A673 (cell line): ENCODE results near the gene SPPL3. TPM values are rescaled to one million over a fixed set of nuclear protein-coding genes. Genes with fewer than 3 reads are reported as not detected.
A peak's percentile ranks its signal among the peaks of the same experiment; 100 is the strongest.

Experiments used
- BruUV-seq: library from RNA; stranded (reverse); fragments of 400-500 nt; replicated peaks from 2 replicates; lab custom pipeline; 2021; lab: Mats Ljungman, UMichigan
- CTCF ChIA-PET: fragments of 300-600 bp; sonication (Branson Sonifier 250); formaldehyde crosslinking; loops from one replicate; lab custom pipeline; 2022; ENCODE audit warnings: antibody characterized with exemption; lab: Charles Lee
- POLR2A ChIA-PET: fragments of 300-600 bp; sonication (Branson Sonifier 250); formaldehyde crosslinking; loops from one replicate; lab custom pipeline; 2022; ENCODE audit warnings: antibody characterized with exemption; ENCODE audit not compliant: low non-redundant PET; lab: Charles Lee
- DNase-seq: peaks from one replicate; pipeline ENCODE4 v3.0.0-alpha.2; 2015; ENCODE audit warnings: low spot score
- H3K27ac ChIP-seq: fragments of 200-600 bp; sonication (generic); 2 replicates; pipeline ENCODE4 v1.5.1; 2016; ENCODE audit warnings: mixed run types, low read depth, mild to moderate bottlenecking, mixed read lengths, antibody characterized with exemption, low read length; ENCODE audit not compliant: poor library complexity, severe bottlenecking
- H3K27me3 ChIP-seq: fragments of 200-600 bp; sonication (generic); replicated peaks from 2 replicates; pipeline ENCODE4 v1.6.1; 2017; ENCODE audit warnings: mixed run types, low read depth, mild to moderate bottlenecking, mixed read lengths, antibody characterized with exemption, low read length; ENCODE audit not compliant: insufficient read depth, poor library complexity
- H3K36me3 ChIP-seq: fragments of 200-600 bp; sonication (generic); 2 replicates; pipeline ENCODE4 v1.6.1; 2016; ENCODE audit warnings: mixed run types, mild to moderate bottlenecking, mixed read lengths, antibody characterized with exemption, low read length; ENCODE audit not compliant: insufficient read depth, poor library complexity, severe bottlenecking
- H3K4me1 ChIP-seq: fragments of 200-600 bp; sonication (generic); 2 replicates; pipeline ENCODE4 v1.6.1; 2017; ENCODE audit warnings: mixed run types, mild to moderate bottlenecking, mixed read lengths, antibody characterized with exemption, low read length; ENCODE audit not compliant: insufficient read depth, poor library complexity, severe bottlenecking
- H3K4me3 ChIP-seq: fragments of 200-600 bp; sonication (generic); 2 replicates; pipeline ENCODE4 v1.5.1; 2016; ENCODE audit warnings: low read depth, mixed run types, mild to moderate bottlenecking, mixed read lengths, low read length; ENCODE audit not compliant: poor library complexity, severe bottlenecking
- H3K9me3 ChIP-seq: fragments of 200-600 bp; sonication (generic); 2 replicates; pipeline ENCODE4 v1.6.1; 2016; ENCODE audit warnings: mixed run types, low read depth, mild to moderate bottlenecking, mixed read lengths, antibody characterized with exemption, low read length; ENCODE audit not compliant: poor library complexity, severe bottlenecking
- EZH2 ChIP-seq: fragments of 200-600 bp; sonication (generic); IDR thresholded peaks from 2 replicates; pipeline ENCODE4 v1.6.1; 2017; ENCODE audit warnings: borderline replicate concordance, low read depth, mild to moderate bottlenecking, mixed read lengths, antibody characterized with exemption, low read length; ENCODE audit not compliant: poor library complexity, severe bottlenecking
- intact Hi-C: fragments of 100-400 bp; cut with micrococcal nuclease; formaldehyde crosslinking; loops from one replicate; pipeline ENCODE4 v1.10.0; 2022; ENCODE audit not compliant: unreplicated experiment
- total RNA-seq: library from RNA; stranded (reverse); gene quantifications from 2 replicates; pipeline ENCODE4 v1.2.3, GENCODE V29; 2021
- TF ChIP-seq, protein P1 (sequence below): fragments of 300-800, 200-600 bp; sonication (generic); conservative IDR thresholded peaks from 2 replicates; pipeline ENCODE4 v1.5.1; 2017; ENCODE audit warnings: low read depth, mild to moderate bottlenecking, antibody characterized with exemption, low read length, moderate library complexity, mixed read lengths

The SPPL3 gene
- total RNA-seq, 1 experiment from 2014 or later = 46.9 TPM

DNA sequence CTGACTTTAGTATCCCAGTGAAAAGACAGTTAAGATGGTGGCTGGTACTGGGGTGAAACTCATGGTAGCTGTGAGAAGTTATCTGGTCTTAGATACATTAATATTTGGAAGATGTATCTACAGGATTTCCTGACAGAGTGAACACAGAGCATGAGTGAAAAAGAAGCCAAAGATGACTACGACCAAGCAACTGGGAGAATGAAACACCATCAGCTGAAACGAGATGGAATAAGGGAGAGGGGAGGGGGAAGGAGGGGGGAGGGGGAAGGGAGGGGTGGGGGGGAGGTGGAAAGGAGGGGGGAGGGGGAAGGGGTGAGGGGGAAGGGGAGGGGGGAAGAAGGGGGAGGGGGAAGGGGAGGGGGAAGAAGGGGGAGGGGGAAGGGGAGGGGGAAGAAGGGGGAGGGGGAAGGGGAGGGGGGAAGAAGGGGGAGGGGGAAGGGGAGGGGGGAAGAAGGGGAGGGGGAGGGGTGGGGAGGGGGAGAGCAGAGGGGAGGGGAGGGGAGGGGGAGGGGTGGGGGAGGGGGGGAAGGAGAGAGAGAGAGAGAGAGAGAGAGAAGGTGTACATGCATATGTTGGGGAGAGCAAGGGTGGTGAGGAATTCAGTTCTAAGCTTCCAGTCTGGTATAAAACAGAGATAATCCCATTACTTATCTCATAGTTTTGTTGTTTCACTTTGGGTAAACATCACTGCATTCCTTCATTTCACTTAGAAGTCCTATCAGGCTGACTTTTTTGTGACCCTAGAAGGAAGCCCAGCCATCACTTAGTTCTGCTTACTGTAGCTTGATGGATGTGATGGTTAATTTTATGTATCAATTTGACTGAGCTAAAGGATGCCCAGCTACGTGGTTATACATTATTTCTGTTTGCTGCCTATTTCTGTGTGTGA is 73.9 kb downstream of the SPPL3 start:
- no peak overlapping the region for H3K27ac ChIP-seq
- intact Hi-C loops = no loop called here
- ChIA-PET POLR2A (no interaction called here), CTCF (interaction anchor here (0.7 kb wide), 1 partner anchor 464 kb away, joined by 3 read pairs; no protein-coding TSS in a partner anchor)
- no peak overlapping the region for H3K4me3 ChIP-seq
- H3K36me3 ChIP-seq = no peaks in the 10 kb centered on the region
- TF ChIP-seq, protein P1, sequence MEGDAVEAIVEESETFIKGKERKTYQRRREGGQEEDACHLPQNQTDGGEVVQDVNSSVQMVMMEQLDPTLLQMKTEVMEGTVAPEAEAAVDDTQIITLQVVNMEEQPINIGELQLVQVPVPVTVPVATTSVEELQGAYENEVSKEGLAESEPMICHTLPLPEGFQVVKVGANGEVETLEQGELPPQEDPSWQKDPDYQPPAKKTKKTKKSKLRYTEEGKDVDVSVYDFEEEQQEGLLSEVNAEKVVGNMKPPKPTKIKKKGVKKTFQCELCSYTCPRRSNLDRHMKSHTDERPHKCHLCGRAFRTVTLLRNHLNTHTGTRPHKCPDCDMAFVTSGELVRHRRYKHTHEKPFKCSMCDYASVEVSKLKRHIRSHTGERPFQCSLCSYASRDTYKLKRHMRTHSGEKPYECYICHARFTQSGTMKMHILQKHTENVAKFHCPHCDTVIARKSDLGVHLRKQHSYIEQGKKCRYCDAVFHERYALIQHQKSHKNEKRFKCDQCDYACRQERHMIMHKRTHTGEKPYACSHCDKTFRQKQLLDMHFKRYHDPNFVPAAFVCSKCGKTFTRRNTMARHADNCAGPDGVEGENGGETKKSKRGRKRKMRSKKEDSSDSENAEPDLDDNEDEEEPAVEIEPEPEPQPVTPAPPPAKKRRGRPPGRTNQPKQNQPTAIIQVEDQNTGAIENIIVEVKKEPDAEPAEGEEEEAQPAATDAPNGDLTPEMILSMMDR = no peak
- TF ChIP-seq EZH2 = no peak
- peaks cover 20% of the 10 kb centered on the region for H3K4me1 ChIP-seq
- peak; percentile 10 for DNase-seq
- no peaks in the 10 kb centered on the region for H3K27me3 ChIP-seq
- no peaks in the 10 kb centered on the region for H3K9me3 ChIP-seq
- BruUV-seq = no TSS peak

GRCh38 chr12:120826335-120826734 is 77.8 kb downstream of the SPPL3 start:
- no peak for TF ChIP-seq EZH2
- TF ChIP-seq, protein P1 = no peak
- Histone ChIP-seq H3K27me3 (no peaks in the 10 kb centered on the region), H3K27ac (no peak overlapping the region), H3K4me3 (no peak overlapping the region), H3K4me1 (peaks cover 7% of the 10 kb centered on the region), H3K9me3 (no peaks in the 10 kb centered on the region), H3K36me3 (no peaks in the 10 kb centered on the region)
- BruUV-seq = no TSS peak
- intact Hi-C loops = no loop called here
- ChIA-PET POLR2A (no interaction called here), CTCF (no interaction called here)
- DNase-seq = no peak

DNA sequence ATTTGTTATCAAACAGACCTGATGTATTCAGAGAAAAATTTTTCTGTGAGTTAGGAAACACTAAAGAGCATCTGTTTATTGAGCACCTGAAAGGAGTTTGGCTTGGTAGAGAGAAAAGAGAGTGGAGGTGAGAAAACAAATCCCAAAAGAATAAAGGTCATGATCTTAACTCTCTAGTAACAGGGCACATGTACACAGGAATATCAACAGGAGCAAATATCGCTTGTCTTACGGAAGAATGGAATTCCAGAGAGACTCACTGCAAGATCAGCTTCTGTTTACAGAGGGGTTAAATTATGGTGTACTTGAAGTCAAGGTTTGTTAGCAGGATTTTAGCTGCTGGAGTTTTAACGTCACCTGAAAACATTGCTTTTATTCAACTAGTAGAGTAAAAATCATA is 78.8 kb downstream of the SPPL3 start:
- POLR2A ChIA-PET = no interaction called here
- intact Hi-C loops = no loop called here
- Histone ChIP-seq H3K27me3 (no peaks in the 10 kb centered on the region), H3K4me3 (no peak overlapping the region), H3K9me3 (no peaks in the 10 kb centered on the region), H3K27ac (no peak overlapping the region), H3K36me3 (no peaks in the 10 kb centered on the region), H3K4me1 (no peaks in the 10 kb centered on the region)
- CTCF ChIA-PET = no interaction called here
- DNase-seq = no peak
- TF ChIP-seq, protein P1 = no peak
- no peak for TF ChIP-seq EZH2
- BruUV-seq = no TSS peak
